NCI-H1048 (cell line): ENCODE data around the gene TNS3.

Source experiments
- DNase-seq: peaks from one replicate; lab custom pipeline; 2025; lab: John Stamatoyannopoulos, UW

The TNS3 gene

DNA sequence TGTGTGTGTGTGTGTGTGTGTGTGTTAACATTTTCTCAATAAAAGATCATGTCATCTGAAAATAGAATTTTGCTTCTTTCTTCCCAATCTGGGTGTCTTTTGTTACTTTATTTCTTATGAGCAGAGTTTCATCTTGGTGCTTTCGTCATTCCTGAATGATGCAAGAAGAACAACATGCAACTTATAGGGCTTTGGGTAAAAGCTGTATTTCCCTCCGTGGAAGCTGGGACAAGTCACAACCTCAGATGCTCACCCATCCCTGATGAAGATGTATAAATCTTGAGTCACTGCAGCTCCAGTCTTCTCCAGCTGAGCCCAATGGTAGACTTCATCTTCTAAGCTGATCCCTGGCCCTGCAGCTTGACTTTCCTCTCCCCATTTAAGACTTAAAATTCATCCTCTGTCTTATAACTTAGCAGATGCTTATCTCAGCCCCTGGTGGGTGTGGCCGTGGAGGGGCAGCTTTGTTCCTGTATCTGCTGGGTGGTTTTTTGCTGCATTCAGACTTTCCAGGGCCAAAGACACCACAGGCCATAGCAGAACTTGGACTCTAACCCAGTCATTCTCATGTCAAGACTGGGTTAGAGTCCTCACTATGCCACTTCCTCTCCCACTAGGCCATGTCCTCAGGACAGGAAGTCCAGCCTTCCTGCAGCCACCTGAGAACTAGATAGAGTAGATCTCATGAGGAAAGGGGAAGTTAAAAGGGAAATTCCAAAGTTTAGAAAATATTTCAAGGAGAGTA, 356.4 kb downstream of the TNS3 start:
- DNase-seq: no peak
